Panc1 (cell line): ENCODE data around the gene LARP1.

Source experiments
- CTCF ChIP-seq: fragments of 450-650 bp; IDR thresholded peaks from 2 replicates; pipeline ENCODE4 v1.5.1; 2017; ENCODE audit warnings: mild to moderate bottlenecking
- SIN3A ChIP-seq: IDR thresholded peaks from 2 replicates; pipeline ENCODE4 v1.6.1; 2012; ENCODE audit warnings: low read depth, mild to moderate bottlenecking, low read length, moderate library complexity, borderline replicate concordance; ENCODE audit not compliant: insufficient read depth

DNA sequence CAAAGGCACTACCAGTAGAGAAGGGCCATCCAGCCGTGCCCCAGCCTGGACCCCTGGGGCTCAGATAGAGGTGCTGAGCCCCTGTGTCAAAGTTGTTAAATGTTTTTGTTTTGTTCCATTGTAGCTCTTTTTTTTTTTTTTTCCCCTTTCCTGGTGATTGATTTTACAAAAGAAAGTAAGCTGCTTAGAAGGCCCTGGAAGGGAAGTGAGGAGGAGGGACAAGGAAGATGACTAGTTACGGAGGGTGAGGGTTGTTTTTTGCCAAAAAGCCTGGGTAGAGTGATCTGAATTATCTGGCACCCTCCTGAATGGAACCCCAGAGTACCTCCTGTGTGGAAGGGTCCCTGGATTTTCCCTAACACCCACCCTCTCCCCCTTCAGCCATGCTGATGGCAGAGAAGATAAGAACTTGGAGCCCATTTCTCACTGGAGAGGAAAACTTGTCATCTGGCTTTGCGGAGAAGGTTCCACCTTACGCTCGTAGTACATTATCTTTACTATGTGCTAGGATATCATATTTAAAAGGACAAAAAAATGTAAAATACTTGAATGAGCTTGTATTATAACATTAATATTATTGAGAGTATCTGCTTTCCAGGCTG lies 61.8 kb downstream of the LARP1 start:
- TF ChIP-seq CTCF (no peak), SIN3A (no peak)
